ENCODE data around the gene TTC21A.

The TTC21A gene

GRCh38 chr3:39149059-39149455 lies 41.6 kb downstream of the TTC21A start:
- H3K4me3 ChIP-seq (ENCODE audit: low read depth in 1 of 2, low read length in 2 of 2) = no peak overlapping the region
- H3K36me3 ChIP-seq (ENCODE audit: control insufficient read depth in 1 of 2, insufficient read depth in 2 of 2, low read length in 2 of 2) = peaks cover 12 to 16% of the 10 kb centered on the region in 2 donors
- peak overlapping the region in 1 of 2 donors; percentile 42 for H3K9ac ChIP-seq (ENCODE audit: low read depth in 1 of 2, low read length in 2 of 2)
- peaks cover 67 to 74% of the 10 kb centered on the region in 2 donors for H3K4me1 ChIP-seq (ENCODE audit: control insufficient read depth in 1 of 2, insufficient read depth in 2 of 2, low read length in 2 of 2)
- no peaks in the 10 kb centered on the region for H3K27me3 ChIP-seq (ENCODE audit: control insufficient read depth in 1 of 2, insufficient read depth in 2 of 2, low read length in 2 of 2)
- no peaks in the 10 kb centered on the region for H3K9me3 ChIP-seq (ENCODE audit: control insufficient read depth in 1 of 2, low read length in 2 of 2)
- peak overlapping the region; percentile 28 for H3K27ac ChIP-seq (ENCODE audit: low read depth, low read length)

GRCh38 chr3:39149498-39150147 lies 42.1 kb downstream of the TTC21A start:
- Histone ChIP-seq H3K9ac (ENCODE audit: low read depth in 1 of 2, low read length in 2 of 2) (peak overlapping the region; percentile 98 to 99), H3K4me1 (ENCODE audit: control insufficient read depth in 1 of 2, insufficient read depth in 2 of 2, low read length in 2 of 2) (peaks cover 73 to 77% of the 10 kb centered on the region in 2 donors), H3K4me3 (ENCODE audit: low read depth in 1 of 2, low read length in 2 of 2) (no peak overlapping the region), H3K36me3 (ENCODE audit: control insufficient read depth in 1 of 2, insufficient read depth in 2 of 2, low read length in 2 of 2) (peaks cover 7 to 11% of the 10 kb centered on the region in 2 donors), H3K27ac (ENCODE audit: low read depth, low read length) (no peak overlapping the region), H3K27me3 (ENCODE audit: control insufficient read depth in 1 of 2, insufficient read depth in 2 of 2, low read length in 2 of 2) (no peaks in the 10 kb centered on the region), H3K9me3 (ENCODE audit: control insufficient read depth in 1 of 2, low read length in 2 of 2) (no peaks in the 10 kb centered on the region)

GRCh38 chr3:39150148-39150802 lies 42.8 kb downstream of the TTC21A start:
- Histone ChIP-seq H3K4me3 (ENCODE audit: low read depth in 1 of 2, low read length in 2 of 2) (peak overlapping the region; percentile 95 to 98), H3K27ac (ENCODE audit: low read depth, low read length) (peak overlapping the region; percentile 99), H3K4me1 (ENCODE audit: control insufficient read depth in 1 of 2, insufficient read depth in 2 of 2, low read length in 2 of 2) (peaks cover 77 to 81% of the 10 kb centered on the region in 2 donors), H3K9ac (ENCODE audit: low read depth in 1 of 2, low read length in 2 of 2) (peak overlapping the region; percentile 98 to 99), H3K36me3 (ENCODE audit: control insufficient read depth in 1 of 2, insufficient read depth in 2 of 2, low read length in 2 of 2) (peaks cover under 1 to 6% of the 10 kb centered on the region in 2 donors), H3K27me3 (ENCODE audit: control insufficient read depth in 1 of 2, insufficient read depth in 2 of 2, low read length in 2 of 2) (no peaks in the 10 kb centered on the region), H3K9me3 (ENCODE audit: control insufficient read depth in 1 of 2, low read length in 2 of 2) (no peaks in the 10 kb centered on the region)

DNA sequence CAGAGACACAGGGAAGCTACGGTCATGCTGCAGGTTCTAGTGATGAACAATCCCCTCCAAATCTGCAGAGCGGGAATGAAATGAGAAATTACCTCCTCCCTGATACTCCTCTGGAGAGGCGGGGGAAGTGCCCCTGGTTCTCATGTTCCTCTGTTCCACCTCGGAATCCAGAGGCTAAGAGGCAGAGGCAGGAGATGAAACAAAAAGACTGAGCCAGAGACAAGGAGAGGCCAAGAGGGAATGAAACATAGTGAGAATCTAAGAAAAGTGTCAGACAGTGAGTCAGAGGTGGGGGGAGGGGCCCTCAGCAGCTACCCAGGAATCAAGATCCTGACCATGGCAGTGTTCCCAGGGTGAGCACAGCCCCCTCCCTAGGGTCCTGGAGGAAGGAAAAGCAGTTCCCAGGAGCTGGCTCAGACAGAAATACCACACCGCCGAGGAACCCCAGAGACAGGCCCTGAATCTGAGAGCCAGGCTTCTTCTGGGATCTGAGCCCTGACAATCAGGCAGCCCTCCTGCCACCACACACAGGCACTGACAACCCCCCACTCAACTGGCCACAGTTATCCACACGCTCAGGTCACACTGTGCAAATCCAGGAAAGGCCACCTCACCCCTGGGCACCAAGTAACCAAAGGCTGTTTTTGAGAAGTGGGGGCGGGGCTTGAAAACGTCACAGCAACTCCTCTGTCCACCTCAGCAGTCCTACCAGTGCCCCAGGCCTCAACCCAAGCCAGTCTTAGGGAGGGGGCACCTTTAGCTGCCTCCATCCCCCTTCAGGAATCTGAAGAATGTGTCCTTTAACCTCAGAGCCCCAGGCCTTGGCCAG lies 43.5 kb downstream of the TTC21A start:
- H3K27me3 ChIP-seq (ENCODE audit: control insufficient read depth in 1 of 2, insufficient read depth in 2 of 2, low read length in 2 of 2) = no peaks in the 10 kb centered on the region
- H3K27ac ChIP-seq (ENCODE audit: low read depth, low read length) = peak overlapping the region; percentile 99
- H3K4me3 ChIP-seq (ENCODE audit: low read depth in 1 of 2, low read length in 2 of 2) = peak overlapping the region; percentile 95 to 98
- peaks cover 0 to 3% of the 10 kb centered on the region in 2 donors for H3K36me3 ChIP-seq (ENCODE audit: control insufficient read depth in 1 of 2, insufficient read depth in 2 of 2, low read length in 2 of 2)
- no peaks in the 10 kb centered on the region for H3K9me3 ChIP-seq (ENCODE audit: control insufficient read depth in 1 of 2, low read length in 2 of 2)
- peak overlapping the region; percentile 98 to 99 for H3K9ac ChIP-seq (ENCODE audit: low read depth in 1 of 2, low read length in 2 of 2)
- peaks cover 78 to 81% of the 10 kb centered on the region in 2 donors for H3K4me1 ChIP-seq (ENCODE audit: control insufficient read depth in 1 of 2, insufficient read depth in 2 of 2, low read length in 2 of 2)

DNA sequence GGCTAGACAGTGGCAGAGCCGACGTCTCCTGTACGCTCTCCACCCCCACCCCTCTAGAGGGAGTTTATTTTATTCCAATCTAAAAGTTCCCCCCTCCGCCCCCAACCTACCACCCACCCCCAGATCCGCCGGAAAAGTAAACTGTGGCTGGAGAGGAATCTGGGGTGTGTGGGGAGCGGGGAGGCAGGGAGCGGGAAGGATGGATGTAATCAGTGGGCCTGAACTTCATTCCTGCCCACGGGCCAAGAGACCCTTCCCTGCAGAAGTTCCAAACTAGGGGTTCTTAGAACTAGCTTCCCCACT lies 46.4 kb downstream of the TTC21A start:
- Histone ChIP-seq H3K4me1 (ENCODE audit: control insufficient read depth in 1 of 2, insufficient read depth in 2 of 2, low read length in 2 of 2) (peaks cover 53 to 55% of the 10 kb centered on the region in 2 donors), H3K9ac (ENCODE audit: low read depth in 1 of 2, low read length in 2 of 2) (peak overlapping the region; percentile 38 to 63)

DNA sequence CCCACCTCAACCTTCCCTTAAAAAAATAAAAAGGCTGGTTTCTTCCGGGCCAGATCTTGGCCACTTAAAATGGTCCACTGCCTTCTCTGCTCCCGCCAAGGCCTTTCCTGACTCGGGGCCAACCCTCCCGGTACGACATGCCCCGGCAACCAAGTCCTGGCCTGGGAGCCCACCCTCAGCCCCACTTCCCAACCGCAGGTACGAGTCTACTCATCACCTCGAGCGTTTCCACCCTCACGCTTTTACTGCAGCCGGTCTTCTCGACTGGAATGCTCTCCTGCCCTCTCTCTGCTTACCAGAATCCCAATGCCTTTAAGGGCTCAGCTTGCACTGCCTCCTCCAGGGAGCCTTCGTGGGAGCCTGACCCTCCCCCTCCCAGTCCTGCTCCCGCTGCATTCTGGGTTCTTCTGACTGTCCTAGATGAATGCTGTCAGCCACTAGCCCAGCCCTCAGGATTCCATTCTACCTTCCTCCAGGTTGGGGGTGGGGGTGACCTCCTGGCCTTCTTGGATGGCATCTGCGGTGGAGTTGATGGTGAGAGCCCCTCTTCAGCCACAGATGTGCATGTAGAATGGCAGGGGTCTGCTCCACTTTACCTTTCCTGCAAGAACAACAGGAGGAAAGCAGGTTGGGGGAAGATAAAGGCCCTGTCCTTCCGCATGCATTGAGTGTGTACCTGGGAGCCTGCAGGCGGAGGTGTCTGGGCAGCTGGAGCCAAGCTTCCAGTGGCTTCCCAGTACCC lies 47.0 kb downstream of the TTC21A start:
- Histone ChIP-seq H3K4me3 (ENCODE audit: low read depth in 1 of 2, low read length in 2 of 2) (peak overlapping the region; percentile 38 to 51), H3K36me3 (ENCODE audit: control insufficient read depth in 1 of 2, insufficient read depth in 2 of 2, low read length in 2 of 2) (no peaks in the 10 kb centered on the region), H3K27me3 (ENCODE audit: control insufficient read depth in 1 of 2, insufficient read depth in 2 of 2, low read length in 2 of 2) (no peaks in the 10 kb centered on the region), H3K27ac (ENCODE audit: low read depth, low read length) (peak overlapping the region; percentile 70), H3K4me1 (ENCODE audit: control insufficient read depth in 1 of 2, insufficient read depth in 2 of 2, low read length in 2 of 2) (peaks cover 48 to 49% of the 10 kb centered on the region in 2 donors), H3K9me3 (ENCODE audit: control insufficient read depth in 1 of 2, low read length in 2 of 2) (no peaks in the 10 kb centered on the region), H3K9ac (ENCODE audit: low read depth in 1 of 2, low read length in 2 of 2) (peak overlapping the region; percentile 38 to 63)

More for the DNA sequence above, 46.4 kb downstream of the TTC21A start:
- Histone ChIP-seq H3K27me3 (ENCODE audit: control insufficient read depth in 1 of 2, insufficient read depth in 2 of 2, low read length in 2 of 2) (no peaks in the 10 kb centered on the region), H3K36me3 (ENCODE audit: control insufficient read depth in 1 of 2, insufficient read depth in 2 of 2, low read length in 2 of 2) (no peaks in the 10 kb centered on the region), H3K27ac (ENCODE audit: low read depth, low read length) (peak overlapping the region; percentile 70), H3K9me3 (ENCODE audit: control insufficient read depth in 1 of 2, low read length in 2 of 2) (no peaks in the 10 kb centered on the region), H3K4me3 (ENCODE audit: low read depth in 1 of 2, low read length in 2 of 2) (peak overlapping the region; percentile 38 to 51)

DNA sequence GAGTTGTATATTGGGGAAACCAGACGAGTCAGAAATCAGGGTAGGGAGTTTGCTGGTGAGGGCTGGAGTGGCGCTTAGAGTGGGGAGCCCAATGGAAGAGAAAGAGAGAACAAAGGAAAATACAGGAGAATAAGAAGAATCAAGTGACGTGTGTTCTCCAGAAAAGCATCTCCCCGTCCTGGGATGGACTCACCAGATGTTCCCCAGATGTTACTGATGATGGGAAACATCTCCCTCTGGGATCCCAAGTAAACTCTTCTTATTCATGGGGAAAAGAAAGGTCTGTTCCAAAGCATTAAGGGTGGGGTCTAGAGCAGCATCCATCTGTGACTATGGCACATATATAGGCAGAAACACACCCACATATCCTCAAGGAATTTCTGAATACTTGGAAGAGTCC lies 48.9 kb downstream of the TTC21A start:
- no peaks in the 10 kb centered on the region for H3K36me3 ChIP-seq (ENCODE audit: control insufficient read depth in 1 of 2, insufficient read depth in 2 of 2, low read length in 2 of 2)
- H3K27ac ChIP-seq (ENCODE audit: low read depth, low read length) = no peak overlapping the region
- H3K9me3 ChIP-seq (ENCODE audit: control insufficient read depth in 1 of 2, low read length in 2 of 2) = no peaks in the 10 kb centered on the region
- H3K4me3 ChIP-seq (ENCODE audit: low read depth in 1 of 2, low read length in 2 of 2) = no peak overlapping the region
- H3K9ac ChIP-seq (ENCODE audit: low read depth in 1 of 2, low read length in 2 of 2) = no peak overlapping the region
- no peaks in the 10 kb centered on the region for H3K27me3 ChIP-seq (ENCODE audit: control insufficient read depth in 1 of 2, insufficient read depth in 2 of 2, low read length in 2 of 2)
- peaks cover 28 to 30% of the 10 kb centered on the region in 2 donors for H3K4me1 ChIP-seq (ENCODE audit: control insufficient read depth in 1 of 2, insufficient read depth in 2 of 2, low read length in 2 of 2)

- Histone ChIP-seq H3K36me3 (ENCODE audit: control insufficient read depth in 1 of 2, insufficient read depth in 2 of 2, low read length in 2 of 2) (no peaks in the 10 kb centered on the region), H3K27me3 (ENCODE audit: control insufficient read depth in 1 of 2, insufficient read depth in 2 of 2, low read length in 2 of 2) (no peaks in the 10 kb centered on the region), H3K4me3 (ENCODE audit: low read depth in 1 of 2, low read length in 2 of 2) (no peak overlapping the region), H3K9me3 (ENCODE audit: control insufficient read depth in 1 of 2, low read length in 2 of 2) (no peaks in the 10 kb centered on the region), H3K27ac (ENCODE audit: low read depth, low read length) (no peak overlapping the region), H3K4me1 (ENCODE audit: control insufficient read depth in 1 of 2, insufficient read depth in 2 of 2, low read length in 2 of 2) (peaks cover 21 to 24% of the 10 kb centered on the region in 2 donors), H3K9ac (ENCODE audit: low read depth in 1 of 2, low read length in 2 of 2) (no peak overlapping the region)
Observed at GRCh38 chr3:39157359-39157758, 49.9 kb downstream of the TTC21A start.

DNA sequence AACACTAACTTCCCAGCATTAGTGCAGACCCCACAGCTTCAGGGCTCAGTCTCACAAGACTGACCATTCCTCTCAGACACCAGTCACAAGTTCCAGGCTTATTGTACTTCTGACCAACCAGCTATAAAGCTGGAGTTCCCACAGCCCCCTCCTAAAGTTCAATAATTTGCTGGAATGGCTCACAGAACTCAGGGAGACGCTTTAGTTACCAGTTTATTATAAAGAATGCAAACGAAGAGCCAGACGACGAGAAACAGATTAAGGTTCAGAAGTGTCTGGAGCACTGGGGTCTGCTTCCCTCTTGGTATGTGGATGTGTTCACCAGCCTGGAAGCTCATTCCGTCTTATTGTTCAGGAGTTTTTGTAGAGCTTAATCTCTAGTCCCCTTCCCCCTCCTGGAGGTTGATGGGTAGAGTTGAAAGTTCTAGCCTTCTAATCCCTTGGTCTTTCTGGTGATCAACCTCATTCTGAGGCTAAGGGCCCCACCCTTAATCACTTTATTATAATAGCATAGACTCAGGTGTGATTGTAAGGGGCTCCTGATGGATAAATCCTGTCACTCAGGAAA lies 50.8 kb downstream of the TTC21A start:
- Histone ChIP-seq H3K27me3 (ENCODE audit: control insufficient read depth in 1 of 2, insufficient read depth in 2 of 2, low read length in 2 of 2) (no peaks in the 10 kb centered on the region), H3K4me3 (ENCODE audit: low read depth in 1 of 2, low read length in 2 of 2) (no peak overlapping the region), H3K27ac (ENCODE audit: low read depth, low read length) (no peak overlapping the region), H3K9ac (ENCODE audit: low read depth in 1 of 2, low read length in 2 of 2) (no peak overlapping the region), H3K4me1 (ENCODE audit: control insufficient read depth in 1 of 2, insufficient read depth in 2 of 2, low read length in 2 of 2) (peaks cover 21 to 24% of the 10 kb centered on the region in 2 donors), H3K36me3 (ENCODE audit: control insufficient read depth in 1 of 2, insufficient read depth in 2 of 2, low read length in 2 of 2) (no peaks in the 10 kb centered on the region), H3K9me3 (ENCODE audit: control insufficient read depth in 1 of 2, low read length in 2 of 2) (no peaks in the 10 kb centered on the region)

Data from duodenal mucosa (tissue), 2 donors.